ENCODE data around the gene PPRC1.

DNA sequence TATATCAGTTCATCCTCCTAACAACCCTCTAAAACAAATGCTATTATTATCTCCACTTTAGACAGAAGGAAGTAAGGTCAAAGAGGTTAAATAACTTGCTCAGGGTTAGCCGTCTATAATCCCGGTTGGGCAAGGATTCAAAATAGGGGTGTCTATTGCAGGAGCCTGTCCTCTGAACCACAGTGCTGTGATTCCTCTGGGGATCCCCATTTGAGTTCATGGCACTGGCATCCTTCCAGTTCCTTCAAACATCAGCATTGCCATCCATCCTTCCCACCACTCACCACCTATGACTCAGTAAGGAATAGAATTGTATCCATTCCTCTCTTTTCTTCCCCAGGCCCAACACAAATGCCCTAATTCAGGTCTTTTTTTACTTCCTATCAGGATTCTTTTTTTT, 42.1 kb upstream of the PPRC1 start:
- TF ChIP-seq CTCF (IDR thresholded peaks at IDR 0.05): no peak
- TF ChIP-seq EZH2phosphoT487 (IDR thresholded peaks at IDR 0.05): no peak

Measured in neural progenitor cell (in vitro differentiated cells).